Measurements from ENCODE around the gene TNRC6A.
"Not testable (repeated sequence)": the region's sequence is repeated elsewhere in the genome, so short reads cannot be mapped to it uniquely, and the experiment has no call there.

Gene TNRC6A

GRCh38 chr16:24700549-24701392 lies 28.7 kb upstream of the TNRC6A start:
- Mint-ChIP-seq H3K4me3 (no peak overlapping the region), H3K36me3 (ENCODE audit: low read depth) (no peaks in the 10 kb centered on the region), H3K27ac (no peak overlapping the region), H3K27me3 (peaks cover 15% of the 10 kb centered on the region), H3K4me1 (no peaks in the 10 kb centered on the region), H3K9me3 (no peaks in the 10 kb centered on the region)
- DNase-seq (no peak), ATAC-seq (peak; percentile 33)

- ATAC-seq: no peak
- Mint-ChIP-seq H3K27ac (no peak overlapping the region), H3K4me1 (no peaks in the 10 kb centered on the region), H3K4me3 (no peak overlapping the region), H3K9me3 (no peaks in the 10 kb centered on the region), H3K36me3 (ENCODE audit: low read depth) (no peaks in the 10 kb centered on the region), H3K27me3 (peaks cover 15% of the 10 kb centered on the region)
- DNase-seq: no peak
These were observed 27.9 kb upstream of the TNRC6A start for GRCh38 chr16:24701521-24701951.

GRCh38 chr16:24707760-24708159 lies 21.7 kb upstream of the TNRC6A start:
- DNase-seq; H3K36me3 Mint-ChIP-seq (ENCODE audit: low read depth); H3K27ac Mint-ChIP-seq; H3K9me3 Mint-ChIP-seq; H3K4me1 Mint-ChIP-seq; ATAC-seq; H3K4me3 Mint-ChIP-seq; H3K27me3 Mint-ChIP-seq: not testable (repeated sequence)

GRCh38 chr16:24713379-24713778 lies 16.1 kb upstream of the TNRC6A start:
- no peak overlapping the region for H3K27ac Mint-ChIP-seq
- no peaks in the 10 kb centered on the region for H3K36me3 Mint-ChIP-seq (ENCODE audit: low read depth)

GRCh38 chr16:24717411-24717810 lies 12.0 kb upstream of the TNRC6A start:
- H3K27ac Mint-ChIP-seq: no peak overlapping the region
- no peak for ATAC-seq
- H3K36me3 Mint-ChIP-seq (ENCODE audit: low read depth): no peaks in the 10 kb centered on the region
- H3K9me3 Mint-ChIP-seq: peaks cover 8% of the 10 kb centered on the region
- H3K4me1 Mint-ChIP-seq: peaks cover 15% of the 10 kb centered on the region
- no peak overlapping the region for H3K4me3 Mint-ChIP-seq
- DNase-seq: no peak
- peaks cover 13% of the 10 kb centered on the region for H3K27me3 Mint-ChIP-seq

More at GRCh38 chr16:24713379-24713778, 16.1 kb upstream of the TNRC6A start:
- no peak for ATAC-seq
- H3K27me3 Mint-ChIP-seq: peaks cover 15% of the 10 kb centered on the region
- H3K4me3 Mint-ChIP-seq: no peak overlapping the region
- H3K9me3 Mint-ChIP-seq: peaks cover 8% of the 10 kb centered on the region
- DNase-seq: no peak
- no peaks in the 10 kb centered on the region for H3K4me1 Mint-ChIP-seq

GRCh38 chr16:24718967-24719521 lies 10.4 kb upstream of the TNRC6A start:
- ATAC-seq (no peak), DNase-seq (no peak)
- Mint-ChIP-seq H3K27ac (no peak overlapping the region), H3K36me3 (ENCODE audit: low read depth) (no peaks in the 10 kb centered on the region), H3K27me3 (peaks cover 9% of the 10 kb centered on the region), H3K4me3 (no peak overlapping the region), H3K4me1 (peaks cover 30% of the 10 kb centered on the region), H3K9me3 (peaks cover 4% of the 10 kb centered on the region)

GRCh38 chr16:24721830-24722238 lies 7.6 kb upstream of the TNRC6A start:
- ATAC-seq: peak; percentile 94
- peak overlapping the region; percentile 65 for H3K27ac Mint-ChIP-seq
- peaks cover 2% of the 10 kb centered on the region for H3K27me3 Mint-ChIP-seq
- H3K9me3 Mint-ChIP-seq: no peaks in the 10 kb centered on the region
- peak overlapping the region; percentile 5 for H3K4me3 Mint-ChIP-seq
- no peaks in the 10 kb centered on the region for H3K36me3 Mint-ChIP-seq (ENCODE audit: low read depth)
- DNase-seq: peak; percentile 57
- H3K4me1 Mint-ChIP-seq: peaks cover 33% of the 10 kb centered on the region

GRCh38 chr16:24723663-24724062 lies 5.8 kb upstream of the TNRC6A start:
- Mint-ChIP-seq H3K9me3 (no peaks in the 10 kb centered on the region), H3K27ac (no peak overlapping the region), H3K36me3 (ENCODE audit: low read depth) (no peaks in the 10 kb centered on the region), H3K4me3 (no peak overlapping the region), H3K4me1 (peaks cover 39% of the 10 kb centered on the region), H3K27me3 (peaks cover 2% of the 10 kb centered on the region)
- peak; percentile 41 for ATAC-seq
- no peak for DNase-seq

- Mint-ChIP-seq H3K27ac (no peak overlapping the region), H3K27me3 (peaks cover 2% of the 10 kb centered on the region), H3K36me3 (ENCODE audit: low read depth) (peaks cover 21% of the 10 kb centered on the region), H3K4me3 (peak overlapping the region; percentile 90), H3K4me1 (peaks cover 44% of the 10 kb centered on the region), H3K9me3 (no peaks in the 10 kb centered on the region)
- no peak for DNase-seq
- ATAC-seq: no peak
These were observed 1.4 kb upstream of the TNRC6A start for GRCh38 chr16:24728011-24728410.

- peak overlapping the region; percentile 95 for H3K27ac Mint-ChIP-seq
- peaks cover 29% of the 10 kb centered on the region for H3K36me3 Mint-ChIP-seq (ENCODE audit: low read depth)
- H3K4me3 Mint-ChIP-seq: peak overlapping the region; percentile 90
- H3K4me1 Mint-ChIP-seq: peaks cover 44% of the 10 kb centered on the region
- DNase-seq (no peak), ATAC-seq (no peak)
- H3K27me3 Mint-ChIP-seq: peaks cover 2% of the 10 kb centered on the region
- H3K9me3 Mint-ChIP-seq: no peaks in the 10 kb centered on the region
These were observed 584 bp upstream of the TNRC6A start for GRCh38 chr16:24728891-24729242.

GRCh38 chr16:24729951-24730815 lies 732 bp downstream of the TNRC6A start:
- ATAC-seq (peak; percentile 18), DNase-seq (peak; percentile 29)
- Mint-ChIP-seq H3K27ac (peak overlapping the region; percentile 96), H3K36me3 (ENCODE audit: low read depth) (peaks cover 35% of the 10 kb centered on the region), H3K9me3 (no peaks in the 10 kb centered on the region), H3K27me3 (peaks cover 2% of the 10 kb centered on the region), H3K4me3 (peak overlapping the region; percentile 95), H3K4me1 (peaks cover 53% of the 10 kb centered on the region)

GRCh38 chr16:24730914-24731313 lies 1.5 kb downstream of the TNRC6A start:
- Mint-ChIP-seq H3K36me3 (ENCODE audit: low read depth) (peaks cover 35% of the 10 kb centered on the region), H3K4me3 (peak overlapping the region; percentile 95), H3K27ac (peak overlapping the region; percentile 65), H3K4me1 (peaks cover 60% of the 10 kb centered on the region), H3K27me3 (no peaks in the 10 kb centered on the region), H3K9me3 (no peaks in the 10 kb centered on the region)
- DNase-seq (no peak), ATAC-seq (no peak)

- DNase-seq (no peak), ATAC-seq (no peak)
- Mint-ChIP-seq H3K36me3 (ENCODE audit: low read depth) (peaks cover 35% of the 10 kb centered on the region), H3K27me3 (no peaks in the 10 kb centered on the region), H3K4me1 (peaks cover 67% of the 10 kb centered on the region), H3K4me3 (peak overlapping the region; percentile 2), H3K27ac (no peak overlapping the region), H3K9me3 (no peaks in the 10 kb centered on the region)
These were observed 2.4 kb downstream of the TNRC6A start for GRCh38 chr16:24731722-24732419.

- ATAC-seq (no peak), DNase-seq (no peak)
- Mint-ChIP-seq H3K9me3 (no peaks in the 10 kb centered on the region), H3K36me3 (ENCODE audit: low read depth) (peaks cover 35% of the 10 kb centered on the region), H3K27me3 (no peaks in the 10 kb centered on the region), H3K4me3 (no peak overlapping the region), H3K27ac (peak overlapping the region; percentile 6), H3K4me1 (peaks cover 81% of the 10 kb centered on the region)
These were observed 4.9 kb downstream of the TNRC6A start for GRCh38 chr16:24734382-24734781.
